Breast epithelium (tissue), 3 donors: Measurements from ENCODE around the gene FOXD4L6.
"Not testable (repeated sequence)": the region's sequence is repeated elsewhere in the genome, so short reads cannot be mapped to it uniquely, and the experiment has no call there.

Source experiments
- CTCF ChIP-seq, 3 donors: fragments of 450-650 bp; IDR thresholded peaks; one replicate each; pipeline ENCODE4 v1.5.1; 2016 to 2017; ENCODE audit warnings: antibody characterized with exemption in 3 of 3, mild to moderate bottlenecking in 3 of 3, moderate library complexity in 3 of 3
- POLR2A ChIP-seq: fragments of 450-650 bp; IDR thresholded peaks from one replicate; pipeline ENCODE4 v1.6.1; 2016; ENCODE audit warnings: antibody characterized with exemption, mild to moderate bottlenecking, moderate library complexity

- not testable (repeated sequence) for TF ChIP-seq CTCF (IDR thresholded peaks at IDR 0.05); POLR2A
These were observed 19.2 kb downstream of the FOXD4L6 start for GRCh38 chr9:41109253-41109652.
